DMS153 (cell line): ENCODE measurements around the gene SEC14L5.
"Not testable (repeated sequence)": the region's sequence is repeated elsewhere in the genome, so short reads cannot be mapped to it uniquely, and the experiment has no call there.

Source experiments
- DNase-seq: peaks from one replicate; lab custom pipeline; 2025; lab: John Stamatoyannopoulos, UW

The SEC14L5 gene

GRCh38 chr16:4954714-4955113 is 3.4 kb upstream of the SEC14L5 start:
- DNase-seq = no peak

- DNase-seq = no peak
Measured at GRCh38 chr16:4957420-4957719, 760 bp upstream of the SEC14L5 start.

- no peak for DNase-seq
Measured at GRCh38 chr16:4958510-4959438, 644 bp downstream of the SEC14L5 start.

GRCh38 chr16:4960579-4960978 is 2.4 kb downstream of the SEC14L5 start:
- DNase-seq = no peak

- DNase-seq = no peak
Measured at GRCh38 chr16:4962716-4963115, 4.6 kb downstream of the SEC14L5 start.

- DNase-seq = not testable (repeated sequence)
Measured at GRCh38 chr16:4963527-4963926, 5.4 kb downstream of the SEC14L5 start.

GRCh38 chr16:4966736-4967453 is 8.8 kb downstream of the SEC14L5 start:
- DNase-seq = no peak

GRCh38 chr16:4968278-4968677 is 10.1 kb downstream of the SEC14L5 start:
- not testable (repeated sequence) for DNase-seq

- no peak for DNase-seq
Measured at GRCh38 chr16:4968879-4969483, 10.9 kb downstream of the SEC14L5 start.

- DNase-seq = no peak
Measured at GRCh38 chr16:4970010-4970409, 11.9 kb downstream of the SEC14L5 start.

GRCh38 chr16:4972938-4973587 is 14.9 kb downstream of the SEC14L5 start:
- DNase-seq = no peak

- no peak for DNase-seq
Measured at GRCh38 chr16:4976079-4976478, 17.9 kb downstream of the SEC14L5 start.

GRCh38 chr16:4976611-4977145 is 18.5 kb downstream of the SEC14L5 start:
- peak; percentile 15 for DNase-seq

GRCh38 chr16:4979164-4979563 is 21.0 kb downstream of the SEC14L5 start:
- no peak for DNase-seq

- no peak for DNase-seq
Measured at GRCh38 chr16:4979736-4980660, 21.9 kb downstream of the SEC14L5 start.

- no peak for DNase-seq
Measured at GRCh38 chr16:4980691-4981090, 22.6 kb downstream of the SEC14L5 start.

GRCh38 chr16:4981473-4981872 is 23.3 kb downstream of the SEC14L5 start:
- DNase-seq = no peak

- no peak for DNase-seq
Measured at GRCh38 chr16:4982056-4982867, 24.1 kb downstream of the SEC14L5 start.

GRCh38 chr16:4984174-4984990 is 26.3 kb downstream of the SEC14L5 start:
- no peak for DNase-seq
